ENCODE measurements around the gene PACS1. TPM values are rescaled to one million over a fixed set of nuclear protein-coding genes. Genes with fewer than 3 reads are reported as not detected.
A peak's percentile ranks its signal among the peaks of the same experiment; 100 is the strongest.

The PACS1 gene
- total and polyA plus RNA-seq, 8 donors = 14.7 to 269 (median 51.0) TPM

GRCh38 chr11:66064571-66064970 lies 5.5 kb upstream of the PACS1 start:
- TF ChIP-seq POLR2AphosphoS5 (IDR thresholded peaks at IDR 0.05) (no peak), EP300 (IDR thresholded peaks at IDR 0.05) (no peak), POLR2A (IDR thresholded peaks at IDR 0.05) (no peak), CTCF (IDR thresholded peaks at IDR 0.05) (no peak)
- Histone ChIP-seq H3K36me3 (peaks cover 82 to 95% (median 94%) of the 10 kb centered on the region in 4 donors), H3K9me3 (no peaks in the 10 kb centered on the region), H3K4me1 (peaks cover 19 to 26% (median 25%) of the 10 kb centered on the region in 4 donors), H3K27ac (no peak overlapping the region), H3K4me3 (no peak overlapping the region), H3K27me3 (no peaks in the 10 kb centered on the region)
- DNase-seq = no peak
- 97 to 100% (median 100%) methylated on average over 1 of the region's 1 CpG for WGBS, 5 donors
- intact Hi-C loops (cut with DNase I; ENCODE audit: low total_unique reads) = no loop called here

- WGBS, 5 donors = 71 to 88% (median 78%) methylated on average over 3 of the region's 3 CpGs
- Histone ChIP-seq H3K9me3 (no peaks in the 10 kb centered on the region), H3K27ac (peak overlapping the region in 2 of 5 donors; percentile 2 to 48), H3K36me3 (peaks cover 60 to 73% (median 73%) of the 10 kb centered on the region in 4 donors), H3K4me3 (no peak overlapping the region), H3K4me1 (peaks cover 26 to 41% (median 39%) of the 10 kb centered on the region in 4 donors), H3K27me3 (no peaks in the 10 kb centered on the region)
- TF ChIP-seq POLR2A (IDR thresholded peaks at IDR 0.05) = no peak
- no peak for TF ChIP-seq POLR2AphosphoS5 (IDR thresholded peaks at IDR 0.05)
- no peak for TF ChIP-seq CTCF (IDR thresholded peaks at IDR 0.05)
- TF ChIP-seq EP300 (IDR thresholded peaks at IDR 0.05) = no peak
- intact Hi-C loops (cut with DNase I; ENCODE audit: low total_unique reads) = no loop called here
- DNase-seq = no peak
Measured at GRCh38 chr11:66066751-66067150, 3.3 kb upstream of the PACS1 start.

- Histone ChIP-seq H3K4me3 (no peak overlapping the region), H3K9me3 (no peaks in the 10 kb centered on the region), H3K36me3 (peaks cover 53 to 64% (median 64%) of the 10 kb centered on the region in 4 donors), H3K4me1 (peaks cover 28 to 48% (median 47%) of the 10 kb centered on the region in 4 donors), H3K27me3 (no peaks in the 10 kb centered on the region), H3K27ac (peak overlapping the region in 4 of 5 donors; percentile 90 to 99 (median 95))
- intact Hi-C loops (cut with DNase I; ENCODE audit: low total_unique reads) = no loop called here
- no peak for TF ChIP-seq POLR2AphosphoS5 (IDR thresholded peaks at IDR 0.05)
- TF ChIP-seq CTCF (IDR thresholded peaks at IDR 0.05) = no peak
- no peak for TF ChIP-seq POLR2A (IDR thresholded peaks at IDR 0.05)
- TF ChIP-seq EP300 (IDR thresholded peaks at IDR 0.05) = no peak
- DNase-seq = no peak
- WGBS, 5 donors = 75 to 100% (median 88%) methylated on average over 4 of the region's 4 CpGs
Measured at GRCh38 chr11:66067640-66068039, 2.4 kb upstream of the PACS1 start.

GRCh38 chr11:66068154-66068821 lies 1.8 kb upstream of the PACS1 start:
- WGBS, 5 donors = 48 to 59% (median 54%) methylated on average over 16 to 17 of the region's 17 CpGs
- Histone ChIP-seq H3K4me1 (peaks cover 28 to 54% (median 53%) of the 10 kb centered on the region in 4 donors), H3K36me3 (peaks cover 47 to 58% (median 57%) of the 10 kb centered on the region in 4 donors), H3K9me3 (no peaks in the 10 kb centered on the region), H3K27me3 (no peaks in the 10 kb centered on the region), H3K27ac (peak overlapping the region; percentile 32 to 99 (median 92)), H3K4me3 (peak overlapping the region in 1 of 4 donors; percentile 96)
- no peak for TF ChIP-seq EP300 (IDR thresholded peaks at IDR 0.05)
- peak in 1 of 3 donors; percentile 24 for TF ChIP-seq POLR2AphosphoS5 (IDR thresholded peaks at IDR 0.05)
- no peak for TF ChIP-seq POLR2A (IDR thresholded peaks at IDR 0.05)
- peak in 5 of 7 experiments; percentile 34 to 92 (median 85) for TF ChIP-seq CTCF (IDR thresholded peaks at IDR 0.05)
- intact Hi-C loops (cut with DNase I; ENCODE audit: low total_unique reads) = no loop called here
- DNase-seq = peak; percentile 73 to 90

All from stomach (tissue), 9 donors.